ENCODE data around the gene GALK1.

DNA sequence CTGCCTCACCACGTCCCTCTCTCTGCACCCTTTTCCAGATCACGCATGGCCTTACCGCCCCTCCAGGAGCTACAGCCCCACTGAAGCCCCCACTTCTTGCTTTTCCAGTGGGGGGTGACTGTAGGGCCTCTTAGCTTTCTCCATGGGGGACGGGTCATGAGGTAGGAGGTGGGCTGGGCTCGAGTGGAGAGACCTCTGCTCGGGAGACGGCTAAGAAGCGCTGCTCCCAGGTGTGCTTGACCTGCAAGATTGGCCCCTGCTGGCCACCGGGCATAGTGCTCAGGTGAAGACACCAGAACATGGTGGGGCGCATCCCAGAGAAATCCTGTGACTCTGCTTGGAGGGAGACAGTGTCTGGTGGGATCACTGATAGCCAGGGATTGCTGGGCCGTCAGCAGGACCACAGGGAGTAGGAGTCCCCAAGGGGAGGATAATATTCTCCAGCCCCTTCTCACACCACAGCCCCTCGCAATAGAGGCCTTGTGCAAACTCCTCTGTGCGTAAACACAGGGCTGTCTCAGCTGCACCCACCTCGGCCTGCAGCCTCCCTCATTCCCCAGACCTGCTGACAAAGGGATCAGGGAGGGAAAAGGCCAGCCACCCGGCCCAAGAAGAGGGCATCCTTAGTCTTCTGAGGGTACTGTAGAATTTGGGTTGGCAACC is 8.9 kb upstream of the GALK1 start:
- TF ChIP-seq, protein P1, sequence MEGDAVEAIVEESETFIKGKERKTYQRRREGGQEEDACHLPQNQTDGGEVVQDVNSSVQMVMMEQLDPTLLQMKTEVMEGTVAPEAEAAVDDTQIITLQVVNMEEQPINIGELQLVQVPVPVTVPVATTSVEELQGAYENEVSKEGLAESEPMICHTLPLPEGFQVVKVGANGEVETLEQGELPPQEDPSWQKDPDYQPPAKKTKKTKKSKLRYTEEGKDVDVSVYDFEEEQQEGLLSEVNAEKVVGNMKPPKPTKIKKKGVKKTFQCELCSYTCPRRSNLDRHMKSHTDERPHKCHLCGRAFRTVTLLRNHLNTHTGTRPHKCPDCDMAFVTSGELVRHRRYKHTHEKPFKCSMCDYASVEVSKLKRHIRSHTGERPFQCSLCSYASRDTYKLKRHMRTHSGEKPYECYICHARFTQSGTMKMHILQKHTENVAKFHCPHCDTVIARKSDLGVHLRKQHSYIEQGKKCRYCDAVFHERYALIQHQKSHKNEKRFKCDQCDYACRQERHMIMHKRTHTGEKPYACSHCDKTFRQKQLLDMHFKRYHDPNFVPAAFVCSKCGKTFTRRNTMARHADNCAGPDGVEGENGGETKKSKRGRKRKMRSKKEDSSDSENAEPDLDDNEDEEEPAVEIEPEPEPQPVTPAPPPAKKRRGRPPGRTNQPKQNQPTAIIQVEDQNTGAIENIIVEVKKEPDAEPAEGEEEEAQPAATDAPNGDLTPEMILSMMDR (conservative IDR thresholded peaks at IDR 0.05 in 1 of 2, IDR thresholded peaks at IDR 0.05 in 1 of 2; ENCODE audit: extremely low read depth in 1 of 2, insufficient read depth in 1 of 2, low read depth in 1 of 2, low read length in 2 of 2), result peak in 1 of 2 donors; percentile 18
- no peak for TF ChIP-seq EZH2 (IDR thresholded peaks at IDR 0.05; ENCODE audit: borderline replicate concordance, low read length)
